PC-9 (cell line): ENCODE measurements around the gene NUDT15. TPM values are rescaled to one million over a fixed set of nuclear protein-coding genes. Genes with fewer than 3 reads are reported as not detected.

Experiments
- BruUV-seq: library from RNA; stranded (reverse); fragments of 400-500 nt; replicated peaks from 2 replicates; lab custom pipeline; 2021; lab: Mats Ljungman, UMichigan
- CTCF ChIA-PET: fragments of 300-600 bp; sonication (Branson Sonifier 250); formaldehyde crosslinking; loops from one replicate; lab custom pipeline; 2022; ENCODE audit warnings: antibody characterized with exemption; lab: Charles Lee
- POLR2A ChIA-PET: fragments of 300-600 bp; sonication (Branson Sonifier 250); formaldehyde crosslinking; loops from one replicate; lab custom pipeline; 2022; ENCODE audit warnings: antibody characterized with exemption; ENCODE audit not compliant: unreplicated experiment; lab: Charles Lee
- DNase-seq, 2 experiments: peaks; one replicate each; pipeline versions ENCODE4 v3.0.0 to v3.0.0-alpha.2; 2015 to 2022; ENCODE audit warnings: mixed read lengths in 1 of 2
- H2AFZ ChIP-seq: fragments of 200-600 bp; sonication (generic); 2 replicates; pipeline ENCODE4 v1.8.1; 2017; ENCODE audit warnings: antibody characterized with exemption
- H3F3A ChIP-seq: fragments of 200-600 bp; sonication (generic); 2 replicates; pipeline ENCODE4 v1.8.1; 2017; ENCODE audit warnings: antibody characterized with exemption, mild to moderate bottlenecking, low read depth; ENCODE audit not compliant: insufficient read depth
- H3K27ac ChIP-seq: fragments of 200-600 bp; sonication (generic); 2 replicates; pipeline ENCODE4 v1.6.1; 2016; ENCODE audit warnings: mixed run types
- H3K27me3 ChIP-seq: fragments of 200-600 bp; sonication (generic); 2 replicates; pipeline ENCODE4 v1.6.1; 2016; ENCODE audit warnings: low read depth, mixed run types; ENCODE audit not compliant: insufficient read depth
- H3K36me3 ChIP-seq: fragments of 200-600 bp; sonication (generic); 2 replicates; pipeline ENCODE4 v1.6.1; 2016; ENCODE audit warnings: low read depth, mixed run types
- H3K4me1 ChIP-seq: fragments of 200-600 bp; sonication (generic); replicated peaks from 2 replicates; pipeline ENCODE4 v1.6.1; 2016; ENCODE audit warnings: mixed run types; ENCODE audit not compliant: insufficient read depth
- H3K4me2 ChIP-seq: fragments of 200-600 bp; sonication (generic); 2 replicates; pipeline ENCODE4 v1.6.1; 2017; ENCODE audit warnings: mixed run types
- H3K4me3 ChIP-seq: fragments of 200-600 bp; sonication (generic); 2 replicates; pipeline ENCODE4 v1.6.1; 2016; ENCODE audit warnings: mixed run types
- H3K79me2 ChIP-seq: fragments of 200-600 bp; sonication (generic); 2 replicates; pipeline ENCODE4 v1.6.1; 2017; ENCODE audit warnings: low read depth, mixed run types
- H3K9me2 ChIP-seq: fragments of 200-600 bp; sonication (generic); 2 replicates; pipeline ENCODE4 v1.8.1; 2017; ENCODE audit warnings: mild to moderate bottlenecking; ENCODE audit not compliant: insufficient read depth
- H3K9me3 ChIP-seq: fragments of 200-600 bp; sonication (generic); 2 replicates; pipeline ENCODE4 v1.8.1; 2016; ENCODE audit warnings: low read depth; ENCODE audit not compliant: insufficient read depth
- H4K20me1 ChIP-seq: fragments of 200-600 bp; sonication (generic); 2 replicates; pipeline ENCODE4 v1.8.1; 2017; ENCODE audit not compliant: insufficient read depth
- CTCF ChIP-seq: fragments of 200-600 bp; sonication (generic); conservative IDR thresholded peaks from 2 replicates; pipeline ENCODE4 v1.6.1; 2017; ENCODE audit warnings: mixed run types, antibody characterized with exemption, mild to moderate bottlenecking, moderate library complexity
- EZH2 ChIP-seq: fragments of 200-600 bp; sonication (generic); IDR thresholded peaks from 2 replicates; pipeline ENCODE4 v1.8.0; 2017; ENCODE audit warnings: antibody characterized with exemption, low read depth
- intact Hi-C: fragments of 100-400 bp; cut with micrococcal nuclease; formaldehyde crosslinking; loops from one replicate; pipeline ENCODE4 v1.10.0; 2022; ENCODE audit not compliant: unreplicated experiment
- total RNA-seq: library from RNA; stranded (reverse); gene quantifications from 2 replicates; pipeline ENCODE4 v1.2.3, GENCODE V29; 2021

NUDT15 gene
- total RNA-seq, 1 experiment from 2014 or later, result 16.1 TPM

GRCh38 chr13:48081739-48082138 lies 44.2 kb downstream of the NUDT15 start:
- POLR2A ChIA-PET, result no interaction called here
- H4K20me1 ChIP-seq, result peaks cover 2% of the 10 kb centered on the region; the same call in 1 of the 2 replicates
- H3K4me1 ChIP-seq, result no peaks in the 10 kb centered on the region
- no peaks in the 10 kb centered on the region for H3K27me3 ChIP-seq
- no peak for DNase-seq
- H3K4me2 ChIP-seq, result no peak overlapping the region
- no peak overlapping the region for H3K27ac ChIP-seq
- H3F3A ChIP-seq, result no peaks in the 10 kb centered on the region
- no peaks in the 10 kb centered on the region for H3K9me3 ChIP-seq
- no TSS peak for BruUV-seq
- peaks cover 3% of the 10 kb centered on the region; the same call in 1 of the 2 replicates for H3K79me2 ChIP-seq
- intact Hi-C loops, result no loop called here
- peaks cover 37% of the 10 kb centered on the region; the same call in 1 of the 2 replicates for H3K36me3 ChIP-seq
- H2AFZ ChIP-seq, result no peak overlapping the region
- no peak overlapping the region for H3K4me3 ChIP-seq
- TF ChIP-seq EZH2, result no peak
- TF ChIP-seq CTCF, result no peak
- no peaks in the 10 kb centered on the region for H3K9me2 ChIP-seq
- CTCF ChIA-PET, result no interaction called here

GRCh38 chr13:48086272-48086671 lies 48.7 kb downstream of the NUDT15 start:
- Histone ChIP-seq H3K4me3 (no peak overlapping the region), H3K27me3 (no peaks in the 10 kb centered on the region), H3K9me2 (no peaks in the 10 kb centered on the region), H3K79me2 (peaks cover 41% of the 10 kb centered on the region), H4K20me1 (peaks cover 25% of the 10 kb centered on the region), H3K27ac (no peak overlapping the region), H3F3A (no peaks in the 10 kb centered on the region), H3K9me3 (no peaks in the 10 kb centered on the region), H2AFZ (no peak overlapping the region), H3K4me2 (no peak overlapping the region), H3K36me3 (0 out of 2 replicates have a peak, but pooled peaks cover 19% of the 10 kb centered on the region), H3K4me1 (no peaks in the 10 kb centered on the region)
- TF ChIP-seq EZH2, result no peak
- TF ChIP-seq CTCF, result no peak
- no peak for DNase-seq
- ChIA-PET CTCF (no interaction called here), POLR2A (no interaction called here)
- BruUV-seq, result no TSS peak
- intact Hi-C loops, result no loop called here

- Histone ChIP-seq H3K79me2 (peaks cover 62% of the 10 kb centered on the region), H3K36me3 (no peaks in the 10 kb centered on the region), H3K9me3 (no peaks in the 10 kb centered on the region), H3K4me2 (peak overlapping the region; percentile 96), H2AFZ (no peak overlapping the region), H3K4me1 (peaks cover 12% of the 10 kb centered on the region), H4K20me1 (peaks cover 30% of the 10 kb centered on the region), H3K9me2 (no peaks in the 10 kb centered on the region), H3F3A (no peaks in the 10 kb centered on the region; the same call in 1 of the 2 replicates), H3K27me3 (no peaks in the 10 kb centered on the region), H3K27ac (no peak overlapping the region), H3K4me3 (peak overlapping the region; percentile 97)
- no peak for DNase-seq
- intact Hi-C loops, result no loop called here
- ChIA-PET POLR2A (interaction anchor here (0.6 kb wide), 1 partner anchor 1478 kb away, joined by 5 read pairs; no protein-coding TSS in a partner anchor), CTCF (interaction anchor here (0.6 to 1.6 kb wide), 4 partner anchors 13 to 439 kb away, joined by 3 to 5 read pairs (median 4); partner anchors contain the start of genes NUDT15 and RCBTB2)
- BruUV-seq, result no TSS peak
- TF ChIP-seq EZH2 (no peak), CTCF (no peak)
Measured at GRCh38 chr13:48093588-48093987, 56.1 kb downstream of the NUDT15 start.
